ENCODE data around the gene USH2A.

GRCh38 chr1:216212826-216213225 lies 210.4 kb downstream of the USH2A start:
- no peak for TF ChIP-seq POLR2A (IDR thresholded peaks at IDR 0.05)
- TF ChIP-seq, protein P1, sequence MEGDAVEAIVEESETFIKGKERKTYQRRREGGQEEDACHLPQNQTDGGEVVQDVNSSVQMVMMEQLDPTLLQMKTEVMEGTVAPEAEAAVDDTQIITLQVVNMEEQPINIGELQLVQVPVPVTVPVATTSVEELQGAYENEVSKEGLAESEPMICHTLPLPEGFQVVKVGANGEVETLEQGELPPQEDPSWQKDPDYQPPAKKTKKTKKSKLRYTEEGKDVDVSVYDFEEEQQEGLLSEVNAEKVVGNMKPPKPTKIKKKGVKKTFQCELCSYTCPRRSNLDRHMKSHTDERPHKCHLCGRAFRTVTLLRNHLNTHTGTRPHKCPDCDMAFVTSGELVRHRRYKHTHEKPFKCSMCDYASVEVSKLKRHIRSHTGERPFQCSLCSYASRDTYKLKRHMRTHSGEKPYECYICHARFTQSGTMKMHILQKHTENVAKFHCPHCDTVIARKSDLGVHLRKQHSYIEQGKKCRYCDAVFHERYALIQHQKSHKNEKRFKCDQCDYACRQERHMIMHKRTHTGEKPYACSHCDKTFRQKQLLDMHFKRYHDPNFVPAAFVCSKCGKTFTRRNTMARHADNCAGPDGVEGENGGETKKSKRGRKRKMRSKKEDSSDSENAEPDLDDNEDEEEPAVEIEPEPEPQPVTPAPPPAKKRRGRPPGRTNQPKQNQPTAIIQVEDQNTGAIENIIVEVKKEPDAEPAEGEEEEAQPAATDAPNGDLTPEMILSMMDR (IDR thresholded peaks at IDR 0.05), result no peak
- no peak for TF ChIP-seq POLR2AphosphoS5 (IDR thresholded peaks at IDR 0.05)
